HG02610 (cell line): ENCODE measurements around the gene ZNF618.

Experiments used
- ATAC-seq: cut with Tn5 transposase; IDR thresholded peaks from one replicate; pipeline ENCODE4 v1.9.1; 2021; ENCODE audit warnings: mild to moderate bottlenecking, moderate library complexity; ENCODE audit not compliant: unreplicated experiment

Gene ZNF618

GRCh38 chr9:113910036-113910639 lies 34.0 kb downstream of the ZNF618 start:
- no peak for ATAC-seq

- ATAC-seq: no peak
Observed at GRCh38 chr9:113911850-113912557, 35.9 kb downstream of the ZNF618 start.

- ATAC-seq: no peak
Observed at GRCh38 chr9:113912816-113913215, 36.7 kb downstream of the ZNF618 start.

- no peak for ATAC-seq
Observed at GRCh38 chr9:113913426-113914195, 37.5 kb downstream of the ZNF618 start.

- ATAC-seq: no peak
Observed at GRCh38 chr9:113914517-113914916, 38.4 kb downstream of the ZNF618 start.

- no peak for ATAC-seq
Observed at GRCh38 chr9:113915817-113916434, 39.8 kb downstream of the ZNF618 start.

- ATAC-seq: no peak
Observed at GRCh38 chr9:113916931-113917330, 40.8 kb downstream of the ZNF618 start.

GRCh38 chr9:113918697-113919350 lies 42.7 kb downstream of the ZNF618 start:
- ATAC-seq: no peak

- no peak for ATAC-seq
Observed at GRCh38 chr9:113919382-113919781, 43.3 kb downstream of the ZNF618 start.

- ATAC-seq: no peak
Observed at GRCh38 chr9:113919871-113920270, 43.8 kb downstream of the ZNF618 start.

GRCh38 chr9:113920872-113921271 lies 44.8 kb downstream of the ZNF618 start:
- ATAC-seq: no peak

GRCh38 chr9:113921396-113921925 lies 45.4 kb downstream of the ZNF618 start:
- ATAC-seq: no peak

GRCh38 chr9:113922160-113922559 lies 46.1 kb downstream of the ZNF618 start:
- ATAC-seq: no peak

GRCh38 chr9:113926211-113926610 lies 50.1 kb downstream of the ZNF618 start:
- no peak for ATAC-seq

- no peak for ATAC-seq
Observed at GRCh38 chr9:113927277-113927676, 51.2 kb downstream of the ZNF618 start.

GRCh38 chr9:113928269-113928668 lies 52.2 kb downstream of the ZNF618 start:
- no peak for ATAC-seq

- ATAC-seq: no peak
Observed at GRCh38 chr9:113929634-113930389, 53.7 kb downstream of the ZNF618 start.

- no peak for ATAC-seq
Observed at GRCh38 chr9:113930390-113930783, 54.3 kb downstream of the ZNF618 start.

GRCh38 chr9:113931140-113931539 lies 55.0 kb downstream of the ZNF618 start:
- ATAC-seq: no peak

- no peak for ATAC-seq
Observed at GRCh38 chr9:113931777-113932176, 55.7 kb downstream of the ZNF618 start.
